Tibial artery (tissue), 4 donors: ENCODE measurements around the gene AMIGO3.

ENCODE experiments used
- DNase-seq, 2 donors: peaks; one replicate each; pipeline ENCODE4 v3.0.0-alpha.2; 2019
- H3K27ac ChIP-seq, 2 donors: fragments of 200-600 bp; sonication (generic) in 1 of 2; 1 replicate in 1 of 2; 2 replicates in 1 of 2; pipeline ENCODE4 v1.5.1; 2018 to 2019; ENCODE audit warnings: mild to moderate bottlenecking in 1 of 2
- H3K27me3 ChIP-seq, 2 donors: fragments of 200-600 bp; sonication (generic) in 1 of 2; one replicate each; pipeline versions ENCODE4 v1.5.1 to v1.6.0; 2016 to 2019
- H3K36me3 ChIP-seq, 3 donors: fragments of 200-600 bp; sonication (generic) in 2 of 3; one replicate each; pipeline ENCODE4 v1.5.1; 2016 to 2019; ENCODE audit warnings: mild to moderate bottlenecking in 2 of 3
- H3K4me1 ChIP-seq, 4 donors: fragments of 200-600 bp; sonication (generic) in 2 of 4; 1 replicate in 3 of 4; 2 replicates in 1 of 4; pipeline ENCODE4 v1.5.1; 2016 to 2019
- H3K4me3 ChIP-seq, 2 donors: fragments of 200-600 bp; sonication (generic) in 1 of 2; 1 replicate in 1 of 2; 2 replicates in 1 of 2; pipeline ENCODE4 v1.5.1; 2018 to 2019; ENCODE audit warnings: mild to moderate bottlenecking in 2 of 2
- H3K9me3 ChIP-seq, 3 donors: fragments of 200-600 bp; sonication (generic) in 1 of 3; one replicate each; pipeline ENCODE4 v1.5.1; 2016 to 2019
- CTCF ChIP-seq, 2 experiments: fragments of 200-600 bp in 1 of 2; fragments of 450-650 bp in 1 of 2; IDR thresholded peaks; one replicate each; pipeline ENCODE4 v1.5.1; 2017 to 2019; ENCODE audit warnings: antibody characterized with exemption in 2 of 2, mild to moderate bottlenecking in 1 of 2, moderate library complexity in 1 of 2
- intact Hi-C: fragments of 100-400 bp; cut with DNase I; formaldehyde crosslinking; loops from one replicate; pipeline ENCODE4 v1.15.0; 2023; ENCODE audit warnings: low total_unique reads

The AMIGO3 gene

DNA sequence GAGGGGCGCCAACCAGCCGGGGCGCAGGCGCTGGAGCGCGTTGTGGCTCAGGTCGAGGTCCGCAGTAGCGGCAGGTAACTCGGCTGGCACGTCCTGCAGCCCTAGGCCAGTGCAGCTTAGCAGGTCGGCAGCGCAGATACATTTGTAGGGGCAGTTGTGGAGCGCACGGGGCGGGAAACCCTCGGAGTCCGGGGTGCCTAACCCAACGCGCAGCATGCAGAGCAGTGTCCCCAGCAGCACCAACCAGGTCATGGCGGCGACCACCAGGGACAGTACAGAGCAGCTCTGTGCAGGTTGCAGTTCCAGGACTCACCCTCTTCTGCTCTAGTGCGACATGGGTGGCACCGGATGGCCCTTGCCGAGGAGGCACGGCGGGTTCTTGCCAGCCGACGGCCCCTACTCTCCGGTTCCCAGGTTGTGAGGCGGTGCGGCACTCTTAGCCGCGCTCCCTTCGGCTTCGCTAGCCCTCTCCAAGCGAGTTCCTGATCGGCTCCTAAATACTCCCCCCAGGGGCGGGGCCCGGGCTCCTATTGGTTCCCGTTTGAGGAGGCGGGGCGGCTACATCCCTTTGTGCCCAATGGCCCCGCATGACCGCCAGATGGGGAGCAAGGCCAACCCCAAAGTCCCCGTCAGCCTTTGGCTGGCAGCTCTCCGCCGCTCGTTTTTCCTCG lies at the start of gene AMIGO3:
Gene AMIGO3, minus strand, starts transcription at position 471 of the 671 bp plus-strand sequence. Its CDS starts 219 bp downstream, at position 252.
- peaks cover 0 to 38% (median 31%) of the 10 kb centered on the region in 4 donors for H3K4me1 ChIP-seq
- peak; percentile 60 to 83 for TF ChIP-seq CTCF (IDR thresholded peaks at IDR 0.05)
- no peaks in the 10 kb centered on the region for H3K27me3 ChIP-seq
- peaks cover 0 to 48% (median 33%) of the 10 kb centered on the region in 3 donors for H3K36me3 ChIP-seq
- intact Hi-C loops = no loop called here
- peak within 1 kb of the TSS; percentile 50 to 59 for H3K27ac ChIP-seq
- peak; percentile 97 to 98 for DNase-seq
- H3K4me3 ChIP-seq = peak within 1 kb of the TSS; percentile 53 to 64
- no peaks in the 10 kb centered on the region for H3K9me3 ChIP-seq

DNA sequence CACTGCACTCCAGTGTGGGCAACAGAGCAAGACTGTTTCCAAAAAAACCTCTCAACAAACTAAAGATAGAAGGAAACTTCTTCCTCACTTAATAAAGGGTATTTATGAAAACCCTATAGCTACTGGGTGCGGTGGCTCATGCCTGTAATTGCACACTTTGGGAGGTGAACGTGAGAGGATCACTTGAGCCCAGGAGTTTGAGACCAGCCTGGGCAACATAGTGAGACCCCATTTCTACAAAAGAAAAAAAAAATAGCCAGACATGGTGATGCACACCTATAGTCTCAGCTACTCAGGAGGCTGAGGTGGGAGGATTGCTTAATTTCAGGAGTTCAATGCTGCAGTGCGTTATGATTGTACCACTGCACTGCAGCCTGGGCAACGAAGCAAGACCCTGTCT lies 44.5 kb upstream of the AMIGO3 start:
- no peak for TF ChIP-seq CTCF (IDR thresholded peaks at IDR 0.05)
- H3K4me3 ChIP-seq = no peak overlapping the region
- no peak overlapping the region for H3K27ac ChIP-seq
- no peak for DNase-seq
- peaks cover 0 to 23% (median 19%) of the 10 kb centered on the region in 3 donors for H3K36me3 ChIP-seq
- H3K4me1 ChIP-seq = no peaks in the 10 kb centered on the region
- H3K9me3 ChIP-seq = no peaks in the 10 kb centered on the region
- intact Hi-C loops = no loop called here
- no peaks in the 10 kb centered on the region for H3K27me3 ChIP-seq

DNA sequence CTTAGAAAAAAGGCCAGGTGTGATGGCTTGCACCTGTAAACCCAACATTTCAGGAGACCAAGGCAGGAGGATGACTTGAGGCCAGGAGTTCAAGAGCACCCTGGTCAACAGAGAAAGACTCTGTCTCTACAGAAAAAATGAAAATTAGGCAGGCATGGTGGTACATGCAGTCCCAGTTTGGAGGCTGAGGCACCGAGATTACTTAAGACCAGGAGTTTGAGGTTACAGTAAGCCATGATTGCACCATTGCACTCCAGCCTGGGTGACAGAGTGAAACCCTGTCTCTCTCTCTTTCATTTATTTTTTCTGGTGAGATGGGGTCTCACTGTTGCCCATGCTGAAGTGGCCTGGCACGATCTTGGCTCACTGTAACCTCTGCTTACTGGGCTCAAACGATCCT lies 42.2 kb upstream of the AMIGO3 start:
- Histone ChIP-seq H3K36me3 (peaks cover 0 to 22% (median 19%) of the 10 kb centered on the region in 3 donors), H3K9me3 (no peaks in the 10 kb centered on the region), H3K4me3 (no peak overlapping the region), H3K27ac (no peak overlapping the region), H3K4me1 (peaks cover 0 to 7% (median 3%) of the 10 kb centered on the region in 4 donors), H3K27me3 (no peaks in the 10 kb centered on the region)
- no peak for DNase-seq
- no peak for TF ChIP-seq CTCF (IDR thresholded peaks at IDR 0.05)
- intact Hi-C loops = no loop called here

- no peak for DNase-seq
- intact Hi-C loops = no loop called here
- Histone ChIP-seq H3K4me1 (peaks cover 0 to 16% (median 5%) of the 10 kb centered on the region in 4 donors), H3K27me3 (no peaks in the 10 kb centered on the region), H3K36me3 (peaks cover 0 to 11% (median 6%) of the 10 kb centered on the region in 3 donors), H3K9me3 (no peaks in the 10 kb centered on the region), H3K27ac (no peak overlapping the region), H3K4me3 (no peak overlapping the region)
- no peak for TF ChIP-seq CTCF (IDR thresholded peaks at IDR 0.05)
Observed at GRCh38 chr3:49759226-49759625, 39.7 kb upstream of the AMIGO3 start.

DNA sequence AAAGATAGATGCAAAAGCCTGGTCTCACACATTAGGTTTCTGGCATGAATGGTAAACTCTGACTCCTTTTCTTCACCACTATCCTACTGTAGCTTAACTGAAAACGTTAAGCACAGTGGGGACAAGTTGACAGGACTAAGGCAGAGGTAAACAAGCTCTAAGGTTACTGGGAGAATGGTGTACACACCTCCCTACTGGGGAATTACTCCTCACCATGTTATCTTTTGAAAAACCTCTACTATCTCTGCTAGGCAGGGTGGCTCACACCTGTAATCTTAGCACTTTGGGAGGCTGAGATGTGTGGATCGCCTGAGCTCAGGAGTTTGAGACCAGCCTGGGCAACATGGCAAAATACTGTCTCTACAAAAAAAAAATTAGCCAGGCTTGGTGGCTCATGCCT lies 37.7 kb upstream of the AMIGO3 start:
- H3K27me3 ChIP-seq = no peaks in the 10 kb centered on the region
- peaks cover 0 to 10% (median 0%) of the 10 kb centered on the region in 3 donors for H3K36me3 ChIP-seq
- DNase-seq = no peak
- peaks cover 0 to 30% (median 6%) of the 10 kb centered on the region in 4 donors for H3K4me1 ChIP-seq
- H3K9me3 ChIP-seq = no peaks in the 10 kb centered on the region
- no peak overlapping the region for H3K27ac ChIP-seq
- TF ChIP-seq CTCF (IDR thresholded peaks at IDR 0.05) = no peak
- no peak overlapping the region for H3K4me3 ChIP-seq
- intact Hi-C loops = no loop called here
